A549 (cell line): ENCODE data around the gene RPL11. TPM values are rescaled to one million over a fixed set of nuclear protein-coding genes. Genes with fewer than 3 reads are reported as not detected.
"Not testable (repeated sequence)": the region's sequence is repeated elsewhere in the genome, so short reads cannot be mapped to it uniquely, and the experiment has no call there.

Experiments
- ATAC-seq, 2 experiments: fragments of 200-7000 bp in 1 of 2; fragments of >200 bp in 1 of 2; cut with Nextera tagmentation in 1 of 2; cut with Tn5 transposase in 1 of 2; 3 replicates each; pipeline versions ENCODE4 v1.8.0 to v1.9.1; 2018 to 2020; ENCODE audit warnings: mild to moderate bottlenecking in 1 of 2, moderate library complexity in 1 of 2
- CTCF ChIA-PET: fragments of 300-600 bp; sonication (Branson Sonifier 250); formaldehyde crosslinking; extraction: SDS; loops from one replicate; lab custom pipeline; 2021; ENCODE audit warnings: antibody characterized with exemption, inconsistent platforms; lab: Yijun Ruan, JAX
- POLR2A ChIA-PET: fragments of 350-600 bp; formaldehyde crosslinking; extraction: SDS; loops from one replicate; lab custom pipeline; 2021; ENCODE audit warnings: antibody characterized with exemption, inconsistent platforms; lab: Yijun Ruan, JAX
- DNase-seq, 2 experiments: peaks; one replicate each; pipeline versions ENCODE4 v3.0.0 to v3.0.0-alpha.2; 2011 to 2016; ENCODE audit warnings: low read depth in 1 of 2, low spot score in 1 of 2
- FAIRE-seq: peaks from 2 replicates; lab custom pipeline; 2011; peaks lifted over from hg19 to GRCh38; lab: Jason Lieb, UNC
- H3K27ac ChIP-seq, 2 experiments: fragments of >200 bp; sonication (Bioruptor Twin); formaldehyde crosslinking; 3 replicates each; pipeline ENCODE4 v1.5.1; 2016 to 2017
- H3K4me1 ChIP-seq: fragments of >200 bp; sonication (Bioruptor Twin); formaldehyde crosslinking; 3 replicates; pipeline ENCODE4 v1.6.1; 2016
- H3K4me2 ChIP-seq: fragments of >200 bp; sonication (Bioruptor Twin); formaldehyde crosslinking; 3 replicates; pipeline ENCODE4 v1.6.1; 2016
- H3K4me3 ChIP-seq: fragments of >200 bp; sonication (Bioruptor Twin); formaldehyde crosslinking; 3 replicates; pipeline ENCODE4 v1.5.1; 2016
- H3K9me3 ChIP-seq: fragments of >200 bp; sonication (Bioruptor Twin); formaldehyde crosslinking; 3 replicates; pipeline ENCODE4 v1.6.1; 2016
- CBX8 ChIP-seq: fragments of 200-600 bp; sonication (generic); IDR thresholded peaks from 2 replicates; pipeline ENCODE4 v1.6.1; 2016
- CEBPB ChIP-seq, 2 experiments: fragments of >200 bp in 1 of 2; sonication (Bioruptor Twin) in 1 of 2; formaldehyde crosslinking in 1 of 2; IDR thresholded peaks; 2 replicates each; pipeline ENCODE4 v1.6.1; 2012 to 2016
- CHD4 ChIP-seq: fragments of 200-600 bp; sonication (generic); IDR thresholded peaks from 2 replicates; pipeline ENCODE4 v1.6.1; 2016; ENCODE audit warnings: antibody characterized with exemption, mild to moderate bottlenecking, borderline replicate concordance
- EHMT2 ChIP-seq: fragments of 200-600 bp; sonication (generic); IDR thresholded peaks from 2 replicates; pipeline ENCODE4 v1.6.1; 2016; ENCODE audit warnings: antibody characterized with exemption, low read depth, mild to moderate bottlenecking, moderate library complexity
- HDAC2 ChIP-seq: fragments of 200-600 bp; sonication (generic); IDR thresholded peaks from 2 replicates; pipeline ENCODE4 v1.6.1; 2016
- HEYL ChIP-seq: fragments of 250-450 bp; sonication (Bioruptor Pico); IDR thresholded peaks from 2 replicates; pipeline ENCODE4 v1.8.0; 2021; ENCODE audit warnings: mild to moderate bottlenecking, moderate library complexity
- HOXA7 ChIP-seq: fragments of 250-450 bp; sonication (Bioruptor Pico); IDR thresholded peaks from 2 replicates; pipeline ENCODE4 v1.5.0; 2020; ENCODE audit warnings: mild to moderate bottlenecking, moderate library complexity
- HOXB5 ChIP-seq: fragments of 250-450 bp; sonication (Bioruptor Pico); IDR thresholded peaks from 2 replicates; pipeline ENCODE4 v1.5.0; 2020; ENCODE audit warnings: mild to moderate bottlenecking, moderate library complexity
- JUNB ChIP-seq: fragments of >200 bp; sonication (Bioruptor Twin); formaldehyde crosslinking; IDR thresholded peaks from 2 replicates; pipeline ENCODE4 v1.6.1; 2016
- KDM5A ChIP-seq: fragments of 200-600 bp; sonication (generic); IDR thresholded peaks from 2 replicates; pipeline ENCODE4 v1.6.1; 2016; ENCODE audit warnings: antibody characterized with exemption, mild to moderate bottlenecking
- MAFK ChIP-seq: fragments of 450-650 bp; IDR thresholded peaks from 2 replicates; pipeline ENCODE4 v1.6.1; 2014; ENCODE audit not compliant: partially characterized antibody
- MAZ ChIP-seq: fragments of 150-350 bp; IDR thresholded peaks from 2 replicates; pipeline ENCODE4 v1.6.1; 2014; ENCODE audit warnings: antibody characterized with exemption, low read depth, low read length, borderline replicate concordance
- MYC ChIP-seq: IDR thresholded peaks from 2 replicates; pipeline ENCODE4 v1.6.1; 2012; ENCODE audit warnings: mild to moderate bottlenecking, inconsistent platforms, low read length, improper control_type of control experiment, borderline replicate concordance
- NFE2L2 ChIP-seq: fragments of 150-350 bp; conservative IDR thresholded peaks from 2 replicates; pipeline ENCODE4 v1.6.1; 2014; ENCODE audit warnings: low read length
- NPAS2 ChIP-seq: fragments of 250-450 bp; sonication (Bioruptor Pico); IDR thresholded peaks from 2 replicates; pipeline ENCODE4 v1.8.0; 2022; ENCODE audit warnings: mild to moderate bottlenecking, moderate library complexity, borderline replicate concordance
- RAD21 ChIP-seq, 2 experiments: fragments of >200 bp in 1 of 2; sonication (Bioruptor Twin) in 1 of 2; formaldehyde crosslinking in 1 of 2; IDR thresholded peaks in 1 of 2; conservative IDR thresholded peaks in 1 of 2; 2 replicates in 1 of 2; 3 replicates in 1 of 2; pipeline ENCODE4 v1.6.1; 2012 to 2018; ENCODE audit warnings: inconsistent platforms in 1 of 2
- RARB ChIP-seq: fragments of 250-450 bp; sonication (Bioruptor Pico); IDR thresholded peaks from 2 replicates; pipeline ENCODE4 v1.8.0; 2021; ENCODE audit warnings: mild to moderate bottlenecking, moderate library complexity
- RFX5 ChIP-seq: fragments of 450-650 bp; IDR thresholded peaks from 2 replicates; pipeline ENCODE4 v1.7.1; 2014; ENCODE audit warnings: antibody characterized with exemption, mild to moderate bottlenecking, moderate library complexity
- RNF2 ChIP-seq: fragments of 200-600 bp; sonication (generic); IDR thresholded peaks from 2 replicates; pipeline ENCODE4 v1.6.1; 2016; ENCODE audit warnings: low read depth, mild to moderate bottlenecking, antibody characterized with exemption, moderate library complexity, borderline replicate concordance
- SREBF2 ChIP-seq: fragments of 450-650 bp; IDR thresholded peaks from 2 replicates; pipeline ENCODE4 v1.6.1; 2014; ENCODE audit warnings: mild to moderate bottlenecking, moderate library complexity
- ZFP36 ChIP-seq: fragments of 450-650 bp; IDR thresholded peaks from 2 replicates; pipeline ENCODE4 v1.6.1; 2014; ENCODE audit warnings: borderline replicate concordance; ENCODE audit not compliant: partially characterized antibody
- WGBS: methylation state at CpG from one replicate; pipeline ENCODE4 v1.1.6; 2017; ENCODE audit errors: missing lambda C conversion rate; 5-methylcytosine and 5-hydroxymethylcytosine counted together
- polyA plus RNA-seq, 4 experiments: library from polyadenylated mRNA; depleted of rRNA in 3 of 4; stranded (reverse); fragments of >200 nt; fragmentation: RNase III in 1 of 4; extraction: RNeasy Plus Mini Kit Qiagen cat#74134 plus additional on column Dnase treatment in 1 of 4; gene quantifications; 2 replicates in 3 of 4; 3 replicates in 1 of 4; pipeline ENCODE4 v1.2.3, GENCODE V29; 2011 to 2017
- TF ChIP-seq, protein P1 (sequence below): IDR thresholded peaks from 2 replicates; pipeline ENCODE4 v1.6.1; 2012

Gene RPL11
- polyA plus RNA-seq, 2 of the 4 experiments (the other 2 are of a cell fraction) = 1,292 to 1,329 TPM

DNA sequence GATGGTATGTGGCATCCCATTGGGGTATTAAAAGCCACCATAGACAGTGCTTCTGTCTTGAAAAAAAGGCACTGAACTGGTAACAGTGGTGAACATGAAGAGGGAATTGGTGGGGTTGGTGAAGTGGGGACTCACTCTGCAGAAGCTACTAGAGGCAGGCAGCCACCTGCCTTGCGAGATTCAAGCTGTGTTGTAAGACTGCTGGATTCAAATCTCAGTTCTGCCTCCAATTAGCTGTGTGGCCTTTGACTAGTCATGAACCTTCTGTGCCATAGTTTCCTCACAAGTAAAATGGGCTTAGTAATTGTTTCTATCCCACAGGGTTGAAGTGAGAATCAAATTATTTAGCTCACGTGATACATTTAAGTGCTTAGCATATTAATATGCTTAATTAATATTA, 35.1 kb downstream of the RPL11 start:
- Histone ChIP-seq H3K4me2 (peak overlapping the region; percentile 48; the same call in 2 of the 3 replicates), H3K4me3 (no peak overlapping the region), H3K4me1 (peaks cover 28% of the 10 kb centered on the region), H3K9me3 (no peaks in the 10 kb centered on the region), H3K27ac (no peak overlapping the region; a peak in 2 of 6 replicates)
- FAIRE-seq (no peak), DNase-seq (no peak), ATAC-seq (no peak)
- TF ChIP-seq MAZ (no peak), HEYL (CRISPR knock-in tag) (no peak), KDM5A (no peak), JUNB (no peak), HOXA7 (CRISPR knock-in tag) (no peak), RAD21 (conservative IDR thresholded peaks at IDR 0.05 in 1 of 2, IDR thresholded peaks at IDR 0.05 in 1 of 2) (no peak), RFX5 (no peak), HOXB5 (CRISPR knock-in tag) (no peak), NPAS2 (CRISPR knock-in tag) (no peak), EHMT2 (no peak), CBX8 (no peak), MAFK (no peak)
- 98% methylated on average over 2 of the region's 2 CpGs for WGBS
- ChIA-PET POLR2A (interaction anchor here (1.7 kb wide), 1 partner anchor 17 kb away, joined by 7 read pairs; the partner anchor contains the start of gene ELOA), CTCF (interaction anchor here (1.0 to 1.2 kb wide), 3 partner anchors 8 to 142 kb away, joined by 3 read pairs; no protein-coding TSS in a partner anchor)

DNA sequence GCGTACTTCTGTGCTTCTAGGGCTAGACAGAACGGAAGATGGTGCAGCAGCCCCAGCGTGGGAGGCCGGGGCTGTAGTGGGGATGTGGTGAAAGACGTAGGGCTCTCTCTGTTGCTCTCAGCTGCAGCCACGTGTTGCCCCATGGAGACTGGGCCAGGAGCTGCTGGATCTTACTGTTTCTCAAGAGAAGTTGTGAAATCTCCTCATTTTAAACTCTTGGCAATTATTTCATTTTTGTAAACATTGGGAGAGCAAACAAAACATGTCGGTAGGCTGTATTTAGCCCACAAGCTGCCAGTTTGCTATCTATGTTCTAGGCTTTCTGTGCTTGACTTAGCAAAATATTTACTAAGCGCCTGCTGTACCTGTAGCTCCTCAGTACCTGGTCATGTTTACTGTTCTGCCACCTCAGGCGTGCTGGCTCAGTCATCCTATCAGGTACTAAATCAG, 35.8 kb downstream of the RPL11 start:
- Histone ChIP-seq H3K4me2 (peak overlapping the region; percentile 48), H3K4me1 (peaks cover 33% of the 10 kb centered on the region), H3K4me3 (no peak overlapping the region), H3K27ac (peak overlapping the region; percentile 35 to 58; a peak in 4 of 6 replicates), H3K9me3 (no peaks in the 10 kb centered on the region)
- ChIA-PET POLR2A (interaction anchor here (1.7 kb wide), 1 partner anchor 16 kb away, joined by 7 read pairs; the partner anchor contains the start of gene ELOA), CTCF (interaction anchor here (1.0 to 1.2 kb wide), 3 partner anchors 9 to 141 kb away, joined by 3 read pairs; no protein-coding TSS in a partner anchor)
- DNase-seq (peak in 1 of 2 experiments; percentile 36), FAIRE-seq (no peak), ATAC-seq (peak; percentile 68 to 75; a peak in 5 of 6 replicates)
- 49% methylated on average over 9 of the region's 9 CpGs for WGBS
- TF ChIP-seq, protein P1, sequence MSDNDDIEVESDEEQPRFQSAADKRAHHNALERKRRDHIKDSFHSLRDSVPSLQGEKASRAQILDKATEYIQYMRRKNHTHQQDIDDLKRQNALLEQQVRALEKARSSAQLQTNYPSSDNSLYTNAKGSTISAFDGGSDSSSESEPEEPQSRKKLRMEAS = 0 out of 2 replicates have a peak, but pooled peaks have one; percentile 21
- no peak for TF ChIP-seq JUNB
- no peak for TF ChIP-seq RNF2
- TF ChIP-seq CHD4 = no peak
- TF ChIP-seq CEBPB (IDR thresholded peaks at IDR 0.05) = peak; percentile 41 to 61; a peak in 3 of 4 replicates
- no peak for TF ChIP-seq RARB (CRISPR knock-in tag)
- TF ChIP-seq ZFP36 = no peak
- TF ChIP-seq SREBF2 = no peak
- no peak for TF ChIP-seq MYC
- TF ChIP-seq KDM5A = no peak
- no peak for TF ChIP-seq NFE2L2

DNA sequence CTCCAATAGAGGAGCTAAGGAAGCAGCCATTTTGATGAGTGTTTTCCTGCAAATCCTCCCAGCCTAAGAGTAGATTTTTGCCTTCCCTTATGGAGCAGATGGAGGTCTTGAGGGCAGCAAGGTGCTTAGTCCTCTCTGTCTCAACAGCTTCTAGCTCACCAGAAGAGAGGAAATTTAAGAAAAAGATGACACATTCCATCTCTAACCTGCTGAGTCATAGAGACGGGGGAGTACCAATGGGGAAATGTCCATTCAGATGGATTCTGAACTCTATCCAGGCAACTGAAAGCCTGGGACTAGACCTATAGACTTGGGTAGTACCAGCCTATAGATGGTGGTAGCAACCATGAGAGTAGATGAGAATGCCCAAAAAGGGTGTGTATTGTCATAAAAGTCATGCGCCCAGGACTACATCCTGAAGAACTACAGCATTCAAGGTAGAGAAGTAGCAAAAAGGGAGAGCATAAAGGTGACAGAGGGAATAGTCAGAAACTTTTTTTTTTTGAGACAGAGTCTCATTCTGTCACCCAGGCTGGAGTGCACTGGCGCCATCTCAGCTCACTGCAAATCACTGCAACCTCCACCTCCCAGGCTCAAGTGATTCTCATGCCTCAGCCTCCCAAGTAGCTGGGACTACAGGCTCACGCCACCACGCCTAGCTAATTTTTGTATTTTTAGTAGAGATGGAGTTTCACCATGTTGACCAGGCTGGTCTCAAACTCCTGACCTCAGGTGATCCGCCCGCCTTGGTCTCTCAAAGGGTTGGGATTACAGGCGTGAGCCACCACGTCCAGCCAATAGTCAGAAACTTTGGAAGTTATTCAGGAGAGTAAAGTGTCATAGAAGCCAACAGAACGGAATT, 41.0 kb downstream of the RPL11 start:
- 89% methylated on average over 10 of the region's 10 CpGs for WGBS
- H3K4me1 ChIP-seq = peaks cover 25% of the 10 kb centered on the region
- DNase-seq = peak in 1 of 2 experiments; percentile 15
- H3K4me3 ChIP-seq = no peak overlapping the region
- no peaks in the 10 kb centered on the region for H3K9me3 ChIP-seq
- H3K4me2 ChIP-seq = peak overlapping the region; percentile 41
- POLR2A ChIA-PET = interaction anchor here (1.5 kb wide), 1 partner anchor 11 kb away, joined by 4 read pairs; the partner anchor contains the start of gene ELOA
- peak in 1 of 2 experiments; percentile 34; a peak in 1 of 6 replicates for ATAC-seq
- H3K27ac ChIP-seq = peak overlapping the region; percentile 52 to 71; a peak in 5 of 6 replicates
- no peak for TF ChIP-seq HDAC2
- peak; percentile 40 for TF ChIP-seq MAFK
- no peak for TF ChIP-seq CEBPB (IDR thresholded peaks at IDR 0.05)
- TF ChIP-seq, all 56 proteins: peak for 1
- FAIRE-seq = no peak
- CTCF ChIA-PET = interaction anchor here (0.6 to 1.0 kb wide), 2 partner anchors 13 to 33 kb away, joined by 3 to 4 read pairs; no protein-coding TSS in a partner anchor

DNA sequence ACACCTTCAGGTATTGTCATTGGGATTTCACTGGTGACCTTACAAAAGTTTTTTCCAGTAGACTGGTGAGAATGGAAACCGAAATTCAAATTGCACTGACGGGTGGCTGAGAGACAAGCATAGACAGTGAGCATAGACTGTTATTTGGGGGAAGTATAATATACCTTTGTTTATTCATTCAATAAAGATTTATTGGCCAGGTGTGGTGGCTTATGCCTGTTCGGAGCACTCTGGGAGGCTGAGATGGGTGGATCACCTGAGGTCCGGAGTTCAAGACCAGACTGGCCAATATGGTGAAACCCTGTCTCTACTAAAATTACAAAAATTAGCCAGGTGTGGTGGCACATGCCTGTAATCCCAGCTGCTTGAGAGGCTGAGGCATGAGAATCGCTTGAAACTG, 41.7 kb downstream of the RPL11 start:
- ChIA-PET POLR2A (interaction anchor here (1.5 kb wide), 1 partner anchor 10 kb away, joined by 4 read pairs; the partner anchor contains the start of gene ELOA), CTCF (interaction anchor here (0.6 kb wide), 1 partner anchor 34 kb away, joined by 4 read pairs; no protein-coding TSS in a partner anchor)
- H3K4me3 ChIP-seq, ATAC-seq, FAIRE-seq, DNase-seq, H3K27ac ChIP-seq, H3K9me3 ChIP-seq, H3K4me2 ChIP-seq: not testable (repeated sequence)
- peaks cover 18% of the 10 kb centered on the region for H3K4me1 ChIP-seq
- 93% methylated on average over 5 of the region's 5 CpGs for WGBS
